NCI-H2081 treated with DMSO at 0.1 percent for 48 hours (cell line): ENCODE measurements around the gene AP3S2.
"Not testable (repeated sequence)": the region's sequence is repeated elsewhere in the genome, so short reads cannot be mapped to it uniquely, and the experiment has no call there.

Experiments used
- DNase-seq: peaks from one replicate; lab custom pipeline; 2025; lab: John Stamatoyannopoulos, UW

Gene AP3S2

GRCh38 chr15:89893696-89894447, at the start of gene AP3S2:
Gene AP3S2 (minus strand): TSS chr15:89893994. CDS start chr15:89893949, 45 bp downstream.
- DNase-seq, result peak; percentile 46

DNA sequence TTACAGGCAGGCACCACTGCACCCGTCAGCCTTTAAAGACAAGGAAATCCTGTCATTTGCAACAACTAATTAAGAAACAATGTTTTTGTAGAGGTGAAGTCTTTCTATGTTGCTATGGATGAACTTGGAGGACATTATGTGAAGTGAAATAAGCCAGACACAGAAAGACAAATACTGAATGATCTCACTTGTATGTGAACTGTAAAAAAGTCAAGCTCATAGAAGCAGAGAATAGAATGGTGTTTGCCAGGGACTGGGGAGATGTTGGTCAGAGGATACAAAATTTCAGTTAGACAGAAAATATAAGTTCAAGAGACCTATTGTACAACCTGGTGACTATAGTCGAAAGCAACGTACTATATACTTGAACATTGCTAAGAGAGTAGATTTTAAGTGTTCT, 46.1 kb upstream of the AP3S2 start:
- DNase-seq, result no peak

DNA sequence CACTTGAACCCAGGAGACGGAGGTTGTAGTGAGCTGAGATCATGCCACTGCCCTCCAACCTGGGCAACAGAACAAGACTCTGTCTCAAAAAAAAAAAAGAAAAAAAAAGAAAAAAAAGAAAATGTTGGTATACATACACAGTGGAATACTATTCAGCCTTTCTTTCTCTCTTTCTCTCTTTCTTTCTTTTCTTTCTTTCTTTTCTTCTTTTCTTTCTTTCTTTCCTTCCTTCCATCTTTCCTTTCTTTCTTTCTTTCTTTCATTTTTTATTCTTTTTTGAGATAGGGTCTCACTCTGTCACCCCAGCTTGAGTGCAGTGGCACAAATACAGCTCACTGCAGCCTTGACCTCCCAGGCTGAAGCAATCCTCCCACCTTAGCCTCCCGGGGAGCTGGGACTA, 45.6 kb upstream of the AP3S2 start:
- DNase-seq, result not testable (repeated sequence)

- DNase-seq, result no peak
Measured at GRCh38 chr15:89937365-89938350, 43.9 kb upstream of the AP3S2 start.

DNA sequence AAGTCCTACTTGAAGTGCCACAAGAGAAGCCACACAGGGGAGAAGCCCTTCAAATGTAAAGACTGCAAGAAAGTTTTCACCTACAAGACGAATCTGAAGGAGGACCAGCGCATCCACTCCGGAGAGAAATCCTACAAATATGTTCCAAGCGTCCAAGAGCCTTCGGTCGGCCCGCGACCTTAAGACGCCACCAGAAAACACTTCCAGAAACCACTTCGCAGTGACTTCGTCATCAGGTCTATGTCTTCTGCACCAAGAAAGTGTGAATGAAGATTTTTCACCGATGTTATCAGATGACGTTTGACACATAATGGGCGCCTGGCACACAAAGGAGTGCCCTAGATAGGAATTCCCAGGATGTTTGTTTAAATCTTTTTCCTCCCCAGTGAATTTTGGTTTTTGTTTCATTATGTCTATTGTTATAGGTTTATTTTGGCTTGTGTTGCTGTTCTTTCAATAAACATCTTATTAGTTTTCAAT, 43.0 kb upstream of the AP3S2 start:
- DNase-seq, result no peak

- no peak for DNase-seq
Measured at GRCh38 chr15:89936051-89936785, 42.4 kb upstream of the AP3S2 start.

GRCh38 chr15:89932880-89933279, 39.1 kb upstream of the AP3S2 start:
- no peak for DNase-seq

DNA sequence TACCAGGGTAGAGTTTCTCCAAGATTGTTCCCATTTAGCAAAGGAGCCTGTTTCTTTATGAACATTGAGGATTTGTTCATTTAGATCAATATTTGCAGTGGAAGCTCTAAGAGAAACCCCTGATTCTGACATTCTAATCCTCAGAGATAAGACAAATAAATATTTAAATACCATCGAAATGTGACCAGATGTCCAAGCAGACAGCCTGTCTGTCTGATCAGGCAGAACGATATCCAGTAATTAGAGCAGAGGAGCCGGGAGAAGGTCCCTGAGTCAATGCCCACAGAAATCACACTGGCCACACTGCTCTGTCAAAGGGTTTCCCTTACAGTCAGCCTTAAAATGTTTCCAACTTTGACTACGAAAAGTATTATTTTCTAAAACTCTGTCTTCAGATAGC, 34.6 kb upstream of the AP3S2 start:
- DNase-seq, result no peak

DNA sequence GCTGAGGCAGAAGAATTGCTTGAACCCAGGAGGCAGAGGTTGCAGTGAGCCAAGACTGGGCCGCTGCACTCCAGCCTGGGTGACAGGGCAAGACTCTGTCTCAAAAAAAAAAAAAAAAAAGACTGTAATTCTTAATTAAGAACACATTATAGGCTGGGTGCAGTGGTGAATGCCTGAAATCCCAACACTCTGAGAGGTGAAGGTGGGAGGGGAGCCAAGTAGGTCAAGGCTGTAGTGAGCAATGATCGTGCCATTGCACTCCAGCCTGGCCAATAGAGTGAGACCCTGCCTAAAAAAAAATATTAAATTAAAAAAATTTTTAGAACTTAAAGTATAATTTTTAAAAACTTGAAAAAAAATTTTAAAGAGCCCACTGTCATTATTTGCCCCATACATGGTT, 32.4 kb upstream of the AP3S2 start:
- no peak for DNase-seq

- DNase-seq, result no peak
Measured at GRCh38 chr15:89917442-89918101, 23.8 kb upstream of the AP3S2 start.

DNA sequence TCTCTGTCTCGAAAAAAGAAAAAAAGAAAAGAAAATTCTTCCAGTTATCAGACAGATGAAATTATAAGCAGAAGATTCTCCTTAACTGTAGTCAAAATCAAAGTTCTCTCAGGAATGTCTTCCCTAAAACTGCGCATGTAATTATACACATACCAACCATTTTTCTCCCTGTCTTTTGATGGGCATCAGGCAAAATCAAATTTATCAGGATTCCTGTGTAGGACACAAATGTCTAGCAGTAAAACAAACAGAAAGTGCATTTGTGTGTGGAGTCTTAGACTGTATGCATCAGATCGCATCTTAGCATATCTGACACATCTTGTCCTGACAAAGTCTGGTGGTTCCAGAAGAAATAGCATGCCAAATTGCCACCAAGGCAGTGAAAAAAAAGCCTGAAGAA, 22.9 kb upstream of the AP3S2 start:
- no peak for DNase-seq

DNA sequence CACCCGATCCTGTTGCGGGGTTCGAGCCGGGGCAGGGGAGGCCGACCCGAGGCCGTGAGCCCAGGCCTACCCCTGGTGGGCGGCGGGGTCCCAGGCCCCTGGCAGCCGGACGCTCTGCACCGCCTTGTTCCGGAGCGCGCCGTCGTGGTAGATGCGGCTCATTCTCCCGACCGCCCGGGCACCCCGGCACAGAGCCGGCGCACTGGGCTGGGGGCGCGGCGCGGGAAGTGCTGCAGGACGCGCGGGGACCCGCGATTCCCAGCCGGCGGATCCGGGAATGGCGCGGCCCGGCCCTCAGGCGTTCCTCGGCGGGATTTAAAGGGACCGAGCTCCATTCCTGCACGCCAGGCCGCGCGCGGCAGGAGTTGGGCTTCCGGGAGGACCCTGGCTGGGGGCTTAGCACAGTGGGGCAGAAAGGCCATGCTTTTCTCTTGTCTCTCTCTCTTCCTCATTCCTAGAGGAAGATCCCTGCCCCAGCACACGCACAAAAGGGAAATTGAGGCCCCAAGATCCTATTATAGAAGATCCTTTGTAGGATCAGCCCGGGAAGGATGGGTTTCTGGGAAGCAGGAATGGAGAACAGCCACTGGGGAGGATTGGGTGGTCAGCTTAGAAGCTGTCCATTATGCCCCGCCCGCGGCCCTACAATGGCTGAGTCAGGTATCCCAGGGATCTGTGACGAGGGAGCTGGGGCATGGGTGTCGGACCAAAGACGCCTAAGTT, 19.0 kb upstream of the AP3S2 start, which contains the start of gene ARPIN:
Gene ARPIN (minus strand): TSS at position 279 of the 723 bp plus-strand sequence. CDS start 117 bp downstream, at position 162.
- no peak for DNase-seq

- DNase-seq, result no peak
Measured at GRCh38 chr15:89912145-89912673, 18.4 kb upstream of the AP3S2 start.

DNA sequence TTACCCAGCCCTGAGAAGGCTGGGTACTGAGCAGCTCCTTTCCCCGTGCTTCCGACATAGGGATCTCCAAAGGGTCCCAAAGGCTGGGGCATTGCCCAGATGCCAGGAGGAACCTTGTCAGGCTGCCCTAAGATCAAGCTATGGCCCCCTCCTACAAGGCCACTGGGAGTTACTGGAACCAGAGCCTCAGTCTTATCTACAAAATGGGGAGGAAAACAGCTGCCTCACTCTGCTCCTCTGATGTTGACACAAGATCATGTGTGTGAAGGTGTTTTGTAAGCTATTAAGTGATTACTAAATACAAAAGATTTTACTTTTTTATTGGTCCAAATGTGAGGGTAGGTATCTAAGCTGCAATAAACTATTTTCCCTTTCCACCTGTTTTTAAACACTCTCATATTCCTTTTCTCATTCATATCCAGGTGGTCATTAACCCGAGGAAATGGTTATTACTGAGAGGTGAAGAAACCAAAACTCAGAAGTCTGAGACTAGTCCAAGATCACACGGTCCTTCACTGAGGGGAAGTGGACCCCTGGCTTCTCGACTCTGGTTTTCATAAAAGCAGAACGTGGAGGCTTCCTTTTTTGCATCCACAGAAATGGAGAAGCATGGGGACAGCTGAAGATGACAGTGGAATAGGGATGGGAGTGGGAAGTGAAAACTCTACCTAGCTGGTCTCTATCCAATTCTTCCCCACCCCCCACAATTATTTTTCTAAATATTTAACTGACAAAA, 17.3 kb upstream of the AP3S2 start:
- no peak for DNase-seq

DNA sequence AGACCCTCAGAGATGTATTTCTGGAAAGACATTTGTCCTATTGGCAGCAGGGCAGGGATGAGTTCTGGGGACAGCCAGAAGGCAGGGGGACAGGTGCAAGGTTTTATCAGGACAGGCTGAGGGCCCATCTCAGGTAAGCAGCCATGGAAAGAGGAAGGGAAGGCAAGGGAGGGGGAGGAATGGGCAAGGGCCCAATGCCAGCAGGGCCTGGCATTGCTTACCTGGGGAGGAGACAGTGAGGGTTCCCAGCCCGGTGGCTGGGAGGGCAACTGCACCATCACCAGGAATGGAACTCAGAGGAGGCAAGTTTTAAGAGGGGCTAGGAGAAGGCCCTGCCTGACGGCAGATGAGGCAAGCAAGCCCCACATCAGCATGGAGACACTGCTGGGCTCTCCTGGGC, 15.8 kb upstream of the AP3S2 start:
- no peak for DNase-seq

GRCh38 chr15:89908226-89908625, 14.4 kb upstream of the AP3S2 start:
- no peak for DNase-seq

DNA sequence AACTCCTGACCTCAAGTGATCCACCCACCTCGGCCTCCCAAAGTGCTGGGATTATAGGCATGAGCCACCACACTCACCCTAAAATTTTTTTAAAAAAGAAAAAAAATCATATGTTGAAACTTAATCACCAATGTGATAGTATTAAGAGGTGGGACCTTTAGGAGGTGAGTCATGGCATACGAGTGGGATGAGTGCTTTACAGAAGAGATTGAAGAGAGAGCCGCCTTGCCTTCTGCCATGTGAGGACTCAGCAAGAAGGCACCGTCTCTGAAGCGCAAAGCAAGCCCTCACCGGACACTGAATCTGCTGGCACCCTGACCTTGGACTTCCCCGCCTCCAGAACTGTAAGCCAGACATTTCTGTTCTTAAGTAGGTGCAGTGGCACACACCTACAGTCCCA, 13.5 kb upstream of the AP3S2 start:
- no peak for DNase-seq

- no peak for DNase-seq
Measured at GRCh38 chr15:89905846-89906378, 12.1 kb upstream of the AP3S2 start.

DNA sequence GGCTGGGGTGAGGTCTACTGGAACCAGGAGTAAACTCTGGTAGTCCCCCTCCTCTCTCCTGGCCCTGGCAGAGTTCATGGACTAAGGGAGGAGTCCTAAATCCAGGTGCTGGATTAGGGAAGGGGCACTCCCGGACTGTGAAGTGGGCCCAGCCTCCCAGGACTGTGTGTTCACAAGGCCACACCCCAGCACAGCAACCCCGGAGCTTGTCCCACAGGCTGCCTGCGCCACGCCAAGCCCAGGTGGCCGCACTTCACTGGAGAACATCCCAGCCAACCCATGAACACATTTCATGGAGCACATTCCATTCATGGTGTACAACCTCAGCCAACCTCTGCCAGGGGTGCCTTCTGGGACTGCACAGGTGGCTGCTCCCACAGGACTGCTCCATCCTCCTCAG, 10.7 kb upstream of the AP3S2 start:
- DNase-seq, result no peak

DNA sequence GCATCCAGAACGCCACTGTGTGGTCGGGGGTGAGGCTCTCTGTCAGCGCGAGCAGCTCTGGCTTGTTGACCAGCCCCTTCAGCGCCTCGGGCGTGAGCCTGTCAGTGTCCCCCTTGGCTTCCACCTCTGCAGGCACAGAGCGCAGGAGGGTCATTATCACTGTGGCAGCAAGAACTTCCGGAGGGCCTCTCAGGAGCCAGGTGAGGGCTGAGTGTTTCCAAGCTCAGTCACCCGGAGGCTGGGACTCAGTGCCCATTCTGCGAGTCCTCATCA, 10.0 kb upstream of the AP3S2 start:
- no peak for DNase-seq
